ENCODE results near the gene ROR1.

The ROR1 gene

GRCh38 chr1:63827411-63828321, 53.8 kb downstream of the ROR1 start:
- peak; percentile 59 for DNase-seq

GRCh38 chr1:63828322-63829044, 54.7 kb downstream of the ROR1 start:
- DNase-seq = no peak

GRCh38 chr1:63829349-63830327, 55.8 kb downstream of the ROR1 start:
- no peak for DNase-seq

GRCh38 chr1:63831409-63831808, 57.6 kb downstream of the ROR1 start:
- no peak for DNase-seq

- DNase-seq = no peak
These were observed 59.7 kb downstream of the ROR1 start for GRCh38 chr1:63833363-63834119.

- peak; percentile 69 for DNase-seq
These were observed 61.3 kb downstream of the ROR1 start for GRCh38 chr1:63835128-63835527.

GRCh38 chr1:63836374-63836773, 62.6 kb downstream of the ROR1 start:
- DNase-seq = no peak

GRCh38 chr1:63836830-63837229, 63.0 kb downstream of the ROR1 start:
- no peak for DNase-seq

GRCh38 chr1:63843010-63843409, 69.2 kb downstream of the ROR1 start:
- DNase-seq = no peak

- no peak for DNase-seq
These were observed 70.1 kb downstream of the ROR1 start for GRCh38 chr1:63843884-63844283.

- DNase-seq = no peak
These were observed 71.5 kb downstream of the ROR1 start for GRCh38 chr1:63845346-63845745.

GRCh38 chr1:63847308-63847910, 73.6 kb downstream of the ROR1 start:
- DNase-seq = no peak

GRCh38 chr1:63848733-63849132, 74.9 kb downstream of the ROR1 start:
- no peak for DNase-seq

GRCh38 chr1:63849149-63849548, 75.3 kb downstream of the ROR1 start:
- DNase-seq = no peak

GRCh38 chr1:63854091-63854490, 80.3 kb downstream of the ROR1 start:
- no peak for DNase-seq

- DNase-seq = no peak
These were observed 82.1 kb downstream of the ROR1 start for GRCh38 chr1:63855942-63856341.

GRCh38 chr1:63856924-63857323, 83.1 kb downstream of the ROR1 start:
- no peak for DNase-seq

- no peak for DNase-seq
These were observed 83.7 kb downstream of the ROR1 start for GRCh38 chr1:63857478-63857877.

- no peak for DNase-seq
These were observed 84.3 kb downstream of the ROR1 start for GRCh38 chr1:63858153-63858552.

GRCh38 chr1:63859480-63860275, 85.9 kb downstream of the ROR1 start:
- no peak for DNase-seq

Measured in NCI-H226 (cell line).